Measurements from ENCODE around the gene ITPK1. TPM values are rescaled to one million over a fixed set of nuclear protein-coding genes. Genes with fewer than 3 reads are reported as not detected.

ITPK1 gene
- total RNA-seq, 1 donor from 2014 or later, result 43.0 TPM

- ChIA-PET POLR2A (no interaction called here), CTCF (no interaction called here)
- Mint-ChIP-seq H3K36me3 (ENCODE audit: low read depth) (peaks cover 19% of the 10 kb centered on the region), H3K4me3 (no peak overlapping the region), H3K9me3 (no peaks in the 10 kb centered on the region), H3K27me3 (no peaks in the 10 kb centered on the region), H3K4me1 (peaks cover 47% of the 10 kb centered on the region), H3K27ac (no peak overlapping the region)
- DNase-seq, result no peak
- TF ChIP-seq CTCF (IDR thresholded peaks at IDR 0.05), result no peak
- ATAC-seq (ENCODE audit: low read depth), result no peak
- intact Hi-C loops (cut with micrococcal nuclease), result no loop called here
These were observed 68.6 kb downstream of the ITPK1 start for GRCh38 chr14:93047157-93047556.

GRCh38 chr14:93046705-93047050, 69.0 kb downstream of the ITPK1 start:
- peaks cover 52% of the 10 kb centered on the region for H3K4me1 Mint-ChIP-seq
- CTCF ChIA-PET, result no interaction called here

GRCh38 chr14:93045965-93046704, 69.6 kb downstream of the ITPK1 start:
- H3K9me3 Mint-ChIP-seq, result no peaks in the 10 kb centered on the region
- intact Hi-C loops (cut with micrococcal nuclease), result no loop called here
- peaks cover 19% of the 10 kb centered on the region for H3K36me3 Mint-ChIP-seq (ENCODE audit: low read depth)
- H3K4me1 Mint-ChIP-seq, result peaks cover 57% of the 10 kb centered on the region
- DNase-seq, result no peak
- no peak overlapping the region for H3K4me3 Mint-ChIP-seq
- TF ChIP-seq CTCF (IDR thresholded peaks at IDR 0.05), result no peak
- peak overlapping the region; percentile 42 for H3K27ac Mint-ChIP-seq
- ChIA-PET POLR2A (interaction anchor here (0.5 kb wide), 1 partner anchor 29 kb away, joined by 7 read pairs; no protein-coding TSS in a partner anchor), CTCF (no interaction called here)
- no peak for ATAC-seq (ENCODE audit: low read depth)
- no peaks in the 10 kb centered on the region for H3K27me3 Mint-ChIP-seq

More at GRCh38 chr14:93046705-93047050, 69.0 kb downstream of the ITPK1 start:
- no peak for DNase-seq
- TF ChIP-seq CTCF (IDR thresholded peaks at IDR 0.05), result no peak
- Mint-ChIP-seq H3K9me3 (no peaks in the 10 kb centered on the region), H3K27ac (no peak overlapping the region), H3K4me3 (no peak overlapping the region), H3K27me3 (no peaks in the 10 kb centered on the region), H3K36me3 (ENCODE audit: low read depth) (peaks cover 19% of the 10 kb centered on the region)
- POLR2A ChIA-PET, result interaction anchor here (0.5 kb wide), 1 partner anchor 29 kb away, joined by 7 read pairs; no protein-coding TSS in a partner anchor
- ATAC-seq (ENCODE audit: low read depth), result no peak
- intact Hi-C loops (cut with micrococcal nuclease), result no loop called here

GRCh38 chr14:93045211-93045674, 70.5 kb downstream of the ITPK1 start:
- H3K9me3 Mint-ChIP-seq, result no peaks in the 10 kb centered on the region
- peaks cover 66% of the 10 kb centered on the region for H3K4me1 Mint-ChIP-seq
- peaks cover 13% of the 10 kb centered on the region for H3K36me3 Mint-ChIP-seq (ENCODE audit: low read depth)
- H3K27ac Mint-ChIP-seq, result peak overlapping the region; percentile 51
- no peak for ATAC-seq (ENCODE audit: low read depth)
- ChIA-PET POLR2A (no interaction called here), CTCF (no interaction called here)
- H3K27me3 Mint-ChIP-seq, result no peaks in the 10 kb centered on the region
- TF ChIP-seq CTCF (IDR thresholded peaks at IDR 0.05), result no peak
- DNase-seq, result no peak
- intact Hi-C loops (cut with micrococcal nuclease), result no loop called here
- peak overlapping the region; percentile 19 for H3K4me3 Mint-ChIP-seq

GRCh38 chr14:93044556-93044955, 71.2 kb downstream of the ITPK1 start:
- peaks cover 72% of the 10 kb centered on the region for H3K4me1 Mint-ChIP-seq
- intact Hi-C loops (cut with micrococcal nuclease), result no loop called here
- H3K4me3 Mint-ChIP-seq, result peak overlapping the region; percentile 28
- H3K27ac Mint-ChIP-seq, result peak overlapping the region; percentile 51
- POLR2A ChIA-PET, result no interaction called here
- DNase-seq, result no peak
- no peaks in the 10 kb centered on the region for H3K27me3 Mint-ChIP-seq
- ATAC-seq (ENCODE audit: low read depth), result peak; percentile 81
- H3K9me3 Mint-ChIP-seq, result no peaks in the 10 kb centered on the region
- CTCF ChIA-PET, result no interaction called here
- H3K36me3 Mint-ChIP-seq (ENCODE audit: low read depth), result peaks cover 11% of the 10 kb centered on the region
- TF ChIP-seq CTCF (IDR thresholded peaks at IDR 0.05), result no peak

Data from activated B cell treated with CpG ODN at 0.5 μM for 24 hours (primary cell).